ENCODE results near the gene ZNF283.
"Not testable (repeated sequence)": the region's sequence is repeated elsewhere in the genome, so short reads cannot be mapped to it uniquely, and the experiment has no call there.

Gene ZNF283

DNA sequence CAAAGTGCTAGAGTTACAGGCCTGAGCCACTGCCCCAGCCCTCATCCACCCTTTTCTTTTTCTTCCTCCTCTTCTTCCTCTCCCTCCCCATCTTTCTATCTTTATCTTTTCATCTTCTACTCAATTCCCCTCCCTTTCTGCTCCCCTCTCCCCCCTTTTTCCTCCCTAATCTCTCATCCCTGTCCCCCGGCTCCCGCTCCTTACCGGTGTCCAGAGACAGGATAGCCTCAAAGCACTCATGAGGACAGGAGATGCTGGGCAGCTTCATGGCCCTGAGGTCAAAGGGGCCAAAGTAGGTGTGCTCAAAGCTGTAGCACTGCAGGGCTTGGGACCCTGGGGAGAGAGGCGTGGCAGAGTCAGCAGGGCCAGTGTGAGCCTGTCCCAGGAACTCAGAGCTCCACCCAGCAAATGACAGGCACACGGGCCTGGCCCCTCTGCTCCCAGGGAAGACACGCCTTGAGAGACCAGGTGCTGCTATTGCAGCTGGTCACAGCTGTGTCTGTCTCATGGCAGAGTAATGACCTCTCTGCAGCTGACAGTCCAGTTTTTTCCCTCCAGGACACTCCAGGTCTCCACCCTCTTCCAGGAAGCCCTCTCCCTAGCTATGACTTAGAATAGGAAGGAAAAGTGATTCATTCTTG is 27.5 kb upstream of the ZNF283 start:
- DNase-seq (ENCODE audit: low read depth) = no peak

DNA sequence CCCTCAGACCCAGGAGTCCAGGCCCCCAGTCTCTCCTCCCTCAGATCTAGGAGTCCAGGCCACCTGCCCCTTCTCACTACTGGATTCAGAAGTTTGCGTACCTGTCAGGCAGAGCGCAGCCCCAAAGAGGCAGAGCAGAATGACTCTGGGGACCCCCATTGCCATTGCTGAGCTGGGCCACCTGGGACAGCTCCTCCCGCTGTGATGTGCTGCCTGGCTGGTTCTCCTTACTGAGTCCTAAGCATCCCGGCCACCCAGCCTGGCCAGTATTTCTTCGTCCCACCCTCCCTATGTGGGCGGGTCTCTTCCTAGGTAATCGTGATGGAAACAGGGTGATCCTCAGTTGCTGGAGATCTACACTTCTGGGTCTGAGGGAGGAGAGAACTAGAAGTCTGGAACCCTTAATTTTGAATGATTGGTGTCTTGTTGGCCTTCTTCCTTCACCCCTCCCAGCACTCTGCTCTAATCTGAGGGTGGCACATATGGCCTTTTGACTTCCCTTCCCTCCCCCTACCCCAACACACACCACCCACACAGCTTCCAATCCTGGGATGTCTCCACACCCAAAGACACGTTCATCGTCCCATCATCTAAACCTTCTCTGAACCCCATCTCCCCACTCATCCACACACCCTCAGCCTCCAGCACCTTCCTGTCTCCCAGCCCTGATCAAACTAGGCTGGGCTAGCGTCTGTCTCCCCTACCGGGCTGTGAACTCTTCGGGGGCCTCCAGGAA is 24.7 kb upstream of the ZNF283 start, which contains the start of gene LYPD5:
LYPD5 (minus strand) TSS at position 232 of the 736 bp plus-strand sequence; CDS start at position 165, 67 bp downstream.
- DNase-seq (ENCODE audit: low read depth) = no peak

DNA sequence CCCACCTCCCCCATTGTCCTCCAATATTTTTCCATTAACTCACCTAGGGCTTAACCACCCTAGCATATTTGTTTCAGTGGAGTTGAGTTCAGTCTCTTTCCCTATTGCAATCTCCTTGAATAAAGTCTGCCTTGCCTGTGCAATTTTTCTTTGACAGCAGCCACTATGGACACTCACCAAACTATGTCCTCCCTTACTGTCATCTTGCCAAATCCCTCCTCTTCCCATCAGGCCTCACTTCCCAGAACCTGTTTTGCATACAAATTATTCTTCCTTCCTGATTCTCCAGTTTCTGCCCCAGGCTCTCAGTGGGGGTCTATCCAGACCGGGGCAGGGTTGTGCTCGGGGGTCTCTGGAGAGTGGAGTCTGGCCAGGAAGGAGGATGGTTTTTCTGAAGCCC is 22.7 kb upstream of the ZNF283 start:
- DNase-seq (ENCODE audit: low read depth) = no peak

DNA sequence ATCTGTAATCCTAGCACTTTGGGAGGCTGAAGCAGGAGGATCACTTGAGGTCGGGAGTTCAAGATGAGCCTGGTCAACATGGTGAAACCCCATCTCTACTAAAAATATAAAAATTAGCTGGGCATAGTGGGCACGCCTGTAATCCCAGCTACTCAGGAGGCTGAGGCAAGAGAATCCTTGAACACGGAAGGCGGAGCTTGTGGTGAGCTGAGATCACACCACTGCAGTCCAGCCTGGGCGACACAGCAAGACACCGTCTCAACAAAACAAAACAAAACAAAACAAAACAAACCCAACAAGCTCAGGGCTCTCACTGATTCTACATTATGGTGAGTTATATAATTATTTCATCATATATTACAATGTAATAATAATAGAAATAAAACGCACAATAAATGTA is 20.7 kb upstream of the ZNF283 start:
- not testable (repeated sequence) for DNase-seq (ENCODE audit: low read depth)

DNA sequence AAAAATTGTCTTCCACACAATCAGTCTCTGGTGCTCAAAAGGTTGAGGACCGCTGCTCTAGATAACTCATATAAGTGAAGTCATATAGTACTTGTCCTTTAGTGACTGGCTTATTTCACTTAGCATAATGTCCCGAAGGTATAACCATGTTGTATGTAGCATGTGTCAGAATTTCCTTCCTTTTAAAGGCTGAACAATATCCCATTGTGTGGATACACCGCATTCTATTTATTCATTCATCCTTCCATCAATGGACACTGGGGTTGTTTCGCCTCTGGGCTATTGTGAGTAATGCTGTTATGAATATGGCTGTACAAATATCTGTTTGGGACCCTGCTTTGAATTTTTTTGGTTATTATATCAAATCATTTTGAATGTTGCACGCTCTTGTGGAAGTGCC is 20.3 kb upstream of the ZNF283 start:
- no peak for DNase-seq (ENCODE audit: low read depth)

DNA sequence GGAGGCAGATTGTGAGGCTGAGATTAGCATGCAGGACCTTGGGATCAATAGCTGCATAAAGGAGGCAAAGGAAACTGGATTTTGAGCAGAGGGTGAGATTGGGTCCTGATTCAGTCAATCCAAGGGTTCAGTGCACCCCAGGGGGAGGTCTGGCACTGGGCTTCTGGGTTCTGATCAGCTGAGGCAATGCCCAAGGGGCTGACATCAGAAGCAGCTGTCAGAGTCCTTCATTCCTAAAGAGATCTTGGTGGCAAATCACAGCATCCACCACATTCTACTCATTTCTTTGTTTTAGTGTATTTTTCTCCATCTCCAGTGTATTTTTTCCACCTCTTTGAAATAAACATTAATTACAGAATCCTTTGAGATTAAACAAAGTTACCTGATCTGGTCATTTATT is 19.5 kb upstream of the ZNF283 start:
- DNase-seq (ENCODE audit: low read depth) = no peak

DNA sequence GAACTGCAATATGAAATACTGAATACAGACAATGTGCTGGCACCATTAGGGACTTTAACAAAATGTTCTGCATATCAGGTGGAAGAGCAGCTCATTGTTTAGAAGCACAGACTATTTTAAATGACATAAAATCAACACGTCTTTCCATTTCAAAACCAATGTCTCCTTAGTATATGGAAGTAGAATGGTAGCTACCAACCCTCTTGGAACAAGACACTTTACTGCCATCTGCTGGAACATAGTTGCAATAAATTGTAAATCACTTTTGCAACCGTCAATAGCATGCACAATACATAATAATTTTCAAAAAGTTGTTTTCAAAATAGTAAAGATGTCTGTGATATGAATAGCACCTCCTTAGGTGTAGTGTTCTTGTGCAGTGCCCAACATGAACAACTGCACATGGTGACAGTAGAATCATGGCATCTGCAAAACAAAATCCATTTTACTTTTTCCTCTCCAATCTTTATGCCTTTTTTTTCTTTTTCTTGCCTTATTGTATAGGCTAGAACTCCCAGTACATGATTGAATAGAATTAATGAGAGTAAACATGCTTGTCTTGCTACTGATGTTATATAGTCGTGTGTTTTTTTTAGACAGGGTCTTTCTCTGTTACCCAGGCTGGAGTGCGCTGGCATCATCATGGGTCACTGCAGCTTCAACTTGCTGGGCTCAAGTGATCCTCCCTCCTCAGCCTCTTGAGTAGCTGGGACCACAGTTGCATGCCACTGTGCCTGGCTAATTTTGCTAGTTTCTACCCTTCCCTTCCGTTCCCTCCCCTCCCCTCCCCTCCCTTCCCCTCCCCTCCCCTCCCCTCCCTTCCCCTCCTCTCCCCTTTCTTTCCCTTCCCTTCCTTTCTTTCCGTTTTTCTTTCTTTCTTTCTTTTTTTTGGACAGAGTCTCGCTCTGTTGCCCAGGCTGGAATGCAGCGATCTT is 17.1 kb upstream of the ZNF283 start:
- no peak for DNase-seq (ENCODE audit: low read depth)

DNA sequence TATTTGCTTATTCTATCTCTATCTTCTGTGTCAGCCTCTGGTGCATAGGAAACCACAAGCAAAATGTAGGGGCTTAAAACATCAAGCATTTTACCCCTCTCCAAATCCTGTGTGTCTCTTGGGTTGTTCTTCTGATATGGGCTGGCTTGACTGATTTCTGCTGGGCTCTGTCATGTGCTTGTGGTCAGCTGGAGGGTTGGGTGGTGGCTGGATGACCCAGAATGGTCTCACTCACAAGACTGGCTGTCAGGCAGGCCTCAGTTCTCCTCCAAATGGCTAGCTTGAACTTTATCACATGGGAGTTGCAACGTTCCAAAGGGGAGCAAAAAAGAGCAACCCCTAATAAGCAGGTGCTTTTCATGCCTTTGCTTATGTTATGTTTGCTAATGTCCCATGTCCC is 15.3 kb upstream of the ZNF283 start:
- DNase-seq (ENCODE audit: low read depth) = no peak

DNA sequence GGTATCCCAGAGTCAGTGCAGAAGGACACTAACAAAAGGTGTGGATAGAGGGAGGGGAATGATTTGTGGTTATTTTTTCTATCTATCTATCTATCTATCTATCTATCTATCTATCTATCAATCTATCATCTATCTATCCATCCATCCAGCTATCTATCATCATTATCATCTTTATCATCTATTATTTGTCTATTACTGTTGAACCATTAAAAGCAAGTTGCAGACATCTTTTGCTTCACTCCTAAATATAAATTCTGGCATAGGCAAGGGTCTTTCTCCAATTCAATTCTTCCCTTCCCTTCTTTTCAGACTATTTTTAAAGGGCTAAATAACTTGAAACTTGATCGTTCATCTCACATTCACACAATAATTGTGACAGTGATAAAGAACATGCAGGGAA is 14.9 kb upstream of the ZNF283 start:
- DNase-seq (ENCODE audit: low read depth) = no peak

DNA sequence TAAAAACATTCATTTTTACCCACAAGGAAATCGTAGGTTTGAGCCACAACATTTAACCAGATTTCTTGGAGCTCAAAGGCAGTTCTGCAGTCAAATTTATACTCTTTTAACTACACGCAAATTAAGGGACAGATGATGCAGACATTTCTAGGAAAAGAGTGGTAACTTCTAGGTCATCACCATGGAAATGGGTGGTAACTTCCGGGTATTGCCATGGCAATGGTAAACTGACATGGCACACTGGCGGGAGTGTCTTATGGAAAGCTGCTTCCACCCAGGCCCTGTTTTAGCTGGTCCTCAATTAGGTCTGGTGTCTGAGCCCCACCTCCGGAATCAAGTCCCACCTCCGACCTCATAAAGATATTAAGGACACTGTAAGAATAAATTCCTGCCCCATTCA is 14.4 kb upstream of the ZNF283 start:
- no peak for DNase-seq (ENCODE audit: low read depth)

DNA sequence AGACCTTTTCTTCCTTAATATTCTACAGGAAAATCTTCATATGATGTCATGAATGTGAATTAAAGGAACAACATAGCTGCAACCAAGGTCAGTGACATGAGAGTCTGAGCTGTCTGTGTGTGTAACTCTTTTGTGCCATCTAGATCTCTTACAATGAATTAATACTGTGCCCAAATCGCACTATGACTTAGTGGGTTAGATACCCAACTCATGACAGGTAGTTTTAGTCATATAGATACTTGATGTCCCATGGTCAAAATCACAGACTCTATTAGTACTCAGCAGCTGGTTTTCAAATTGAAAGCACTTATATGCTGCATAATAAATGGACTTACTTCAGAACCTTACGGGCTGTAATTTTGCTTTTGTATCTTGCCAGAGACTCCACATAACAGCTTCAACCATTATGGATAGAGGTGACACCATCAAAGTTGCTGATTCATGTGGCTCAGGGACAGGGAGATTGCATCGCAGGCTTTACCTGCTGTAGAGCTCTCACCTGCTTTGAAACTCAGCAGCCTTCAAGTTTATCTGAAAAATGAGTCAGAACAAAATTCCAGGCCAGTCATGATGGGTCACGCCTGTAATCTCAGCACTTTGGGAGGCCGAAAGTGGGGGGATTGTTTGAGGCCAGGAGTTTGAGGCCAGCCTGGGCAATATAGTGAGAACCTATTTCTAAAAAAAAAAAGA is 12.3 kb upstream of the ZNF283 start:
- no peak for DNase-seq (ENCODE audit: low read depth)

DNA sequence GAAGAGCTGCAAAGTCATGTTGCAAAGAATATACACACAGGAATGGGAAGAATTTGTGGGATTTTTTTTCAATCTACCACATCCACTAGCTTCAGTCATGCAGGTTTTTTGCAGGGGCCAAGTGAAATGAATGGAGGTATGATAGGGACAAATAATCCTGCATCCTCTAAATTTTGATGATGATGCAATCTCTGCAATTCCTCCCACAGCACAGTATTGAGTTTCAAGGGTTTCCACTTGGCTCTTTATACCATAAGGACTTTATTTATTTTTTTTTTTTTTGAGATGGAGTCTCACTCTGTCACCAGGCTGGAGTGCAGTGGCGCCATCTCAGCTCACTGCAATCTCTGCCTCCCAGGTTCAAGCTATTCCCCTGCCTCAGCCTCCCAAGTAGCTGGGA is 9.7 kb upstream of the ZNF283 start:
- DNase-seq (ENCODE audit: low read depth) = not testable (repeated sequence)

DNA sequence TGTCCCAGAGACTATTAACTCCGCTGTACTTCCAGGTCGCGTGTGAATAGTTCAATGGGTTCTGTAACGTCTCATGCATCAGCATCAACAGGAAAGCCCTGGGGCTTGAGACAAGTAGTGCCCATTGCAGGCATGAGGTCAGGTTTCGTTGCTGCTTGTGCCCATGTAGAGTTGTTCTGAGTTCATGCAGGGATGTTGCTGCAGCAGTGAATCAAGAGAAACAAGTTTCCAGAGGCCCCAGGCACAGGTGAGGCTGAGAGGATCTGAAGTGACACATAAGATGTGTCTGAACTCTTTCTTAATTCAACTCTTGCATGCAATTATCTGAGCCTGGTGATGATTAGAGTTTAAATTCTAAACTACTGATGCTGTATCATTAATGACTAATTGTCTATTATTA is 8.6 kb upstream of the ZNF283 start:
- DNase-seq (ENCODE audit: low read depth) = no peak

DNA sequence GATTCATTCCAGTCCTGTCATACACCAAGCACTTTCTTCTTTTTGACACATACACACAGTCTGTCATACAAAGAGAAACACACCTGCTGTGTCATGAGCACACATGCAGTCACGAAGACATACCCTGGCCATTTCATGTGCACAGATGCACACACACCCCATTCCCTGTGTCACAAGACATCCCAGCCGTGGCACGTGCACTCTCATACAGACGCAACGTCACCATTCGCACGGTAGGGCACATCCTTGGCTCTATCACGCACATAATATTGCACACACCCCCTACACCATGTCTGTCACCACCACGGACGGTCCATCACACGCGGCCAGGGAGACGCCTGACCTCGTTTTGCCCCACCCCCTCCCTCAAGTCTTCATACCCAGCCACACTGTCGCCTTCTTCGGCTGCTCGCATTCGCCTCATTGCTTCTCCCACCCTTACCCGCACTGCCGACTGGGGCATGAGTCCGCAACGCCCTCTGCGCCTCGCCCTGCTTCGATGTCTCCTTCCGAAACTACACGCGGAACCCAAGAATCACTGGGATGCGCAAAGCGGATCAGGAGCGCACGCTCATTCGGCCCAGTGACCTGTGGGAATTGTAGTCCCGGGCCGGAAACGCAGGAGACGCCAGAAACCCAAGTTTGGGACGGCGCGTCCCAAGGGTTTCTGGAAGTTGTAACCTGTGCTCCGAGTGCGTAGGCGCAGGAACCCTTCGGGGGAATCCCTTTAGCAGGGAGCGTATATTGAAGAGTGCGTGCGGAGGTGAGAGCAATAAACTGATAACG is 6.8 kb upstream of the ZNF283 start:
- DNase-seq (ENCODE audit: low read depth) = no peak

DNA sequence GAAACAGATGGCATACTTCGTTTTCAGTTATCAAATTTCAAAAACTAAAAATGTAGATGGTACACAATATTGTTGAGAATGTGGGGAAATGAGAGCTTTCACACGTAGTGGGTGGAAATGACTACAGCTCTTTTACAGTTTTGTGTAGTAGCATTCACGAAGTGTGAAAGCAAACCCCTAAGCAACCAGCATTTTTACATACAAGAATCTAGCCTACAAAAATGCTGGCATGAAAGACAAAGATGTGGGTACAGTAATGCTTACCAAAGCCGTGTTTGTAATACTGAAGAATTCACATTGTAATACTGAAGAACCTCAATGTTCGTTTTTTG is 6.3 kb upstream of the ZNF283 start:
- no peak for DNase-seq (ENCODE audit: low read depth)

DNA sequence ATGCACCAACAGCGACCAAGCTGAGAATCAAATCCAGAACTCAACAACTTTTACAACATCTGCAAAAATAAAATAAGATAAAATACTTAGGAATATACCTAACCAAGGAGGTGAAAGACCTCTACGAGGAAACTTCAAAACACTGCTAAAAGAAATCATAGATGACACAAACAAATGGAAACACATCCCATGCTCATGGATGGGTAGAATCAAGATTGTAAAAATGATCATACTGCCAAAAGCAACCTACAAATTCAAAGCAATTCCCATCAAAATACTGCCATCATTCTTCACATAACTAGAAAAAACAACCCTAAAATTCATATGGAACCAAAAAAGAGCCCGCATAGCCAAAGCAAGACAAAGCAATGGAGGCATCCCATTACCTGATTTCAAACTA is 3.3 kb upstream of the ZNF283 start:
- not testable (repeated sequence) for DNase-seq (ENCODE audit: low read depth)

DNA sequence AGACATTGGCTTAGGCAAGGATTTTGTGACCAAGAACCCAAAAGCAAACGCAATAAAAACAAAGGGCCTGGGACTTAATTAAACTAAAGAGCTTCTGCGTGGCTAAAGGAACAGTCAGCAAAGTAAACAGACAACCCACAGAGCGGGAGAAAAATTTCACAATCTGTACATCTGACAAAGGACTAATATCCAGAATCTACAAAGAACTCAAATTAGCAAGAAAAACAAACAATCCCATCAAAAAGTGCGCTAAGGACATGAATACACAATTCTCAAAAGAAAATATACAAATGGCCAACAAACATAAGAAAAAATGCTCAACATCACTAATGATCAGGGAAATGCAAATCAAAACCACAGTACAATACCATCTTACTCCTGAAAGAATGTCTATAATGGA is 2.5 kb upstream of the ZNF283 start:
- DNase-seq (ENCODE audit: low read depth) = not testable (repeated sequence)

DNA sequence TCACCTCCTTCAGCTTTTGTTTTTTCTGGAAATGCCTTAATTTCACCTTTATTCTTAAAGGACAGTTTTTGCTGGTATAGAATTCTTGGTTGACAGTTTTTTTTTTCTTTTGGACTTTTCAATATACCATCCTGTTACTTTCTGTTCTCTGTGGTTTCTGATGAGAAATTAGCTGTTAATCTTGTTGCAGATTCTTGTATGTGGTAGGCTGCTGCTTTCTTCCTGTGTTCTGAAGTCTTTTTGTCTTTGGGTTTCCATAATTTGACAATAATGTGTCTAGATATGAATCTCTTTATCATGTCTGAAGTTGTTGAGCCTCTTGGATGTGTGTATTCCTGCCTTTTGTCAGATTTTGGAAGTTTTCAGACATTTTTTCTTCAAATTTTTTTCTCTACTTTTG is 12.0 kb downstream of the ZNF283 start:
- DNase-seq (ENCODE audit: low read depth) = no peak

DNA sequence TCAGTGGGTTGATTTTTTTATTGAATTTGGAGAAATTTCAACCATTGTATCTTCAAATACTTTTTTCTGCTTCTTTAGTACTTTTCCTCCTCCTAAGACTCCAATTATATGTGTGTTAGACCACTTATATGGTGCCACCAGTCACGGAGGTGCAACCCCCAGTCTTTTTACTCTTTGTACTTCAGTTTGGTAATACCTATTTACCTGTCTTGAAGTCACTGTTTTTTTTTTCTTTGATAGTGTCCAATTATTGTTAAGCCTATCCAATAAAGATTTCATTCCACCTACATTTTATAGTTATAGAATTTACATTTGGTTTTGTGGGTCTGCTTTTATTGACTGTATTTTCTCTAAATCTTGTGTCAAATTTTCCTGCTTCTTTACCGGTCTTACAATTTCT is 14.9 kb downstream of the ZNF283 start:
- DNase-seq (ENCODE audit: low read depth) = no peak

DNA sequence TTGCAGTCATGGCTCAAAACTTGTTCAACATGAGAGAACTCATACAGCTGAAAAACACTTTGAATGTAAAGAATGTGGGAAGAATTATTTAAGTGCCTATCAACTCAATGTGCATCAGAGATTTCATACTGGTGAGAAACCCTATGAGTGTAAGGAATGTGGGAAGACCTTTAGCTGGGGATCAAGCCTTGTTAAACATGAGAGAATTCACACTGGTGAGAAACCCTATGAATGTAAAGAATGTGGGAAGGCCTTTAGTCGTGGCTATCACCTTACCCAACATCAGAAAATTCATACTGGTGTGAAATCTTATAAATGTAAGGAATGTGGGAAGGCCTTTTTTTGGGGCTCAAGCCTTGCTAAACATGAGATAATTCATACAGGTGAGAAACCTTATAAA is 20.1 kb downstream of the ZNF283 start:
- DNase-seq (ENCODE audit: low read depth) = no peak

DNA sequence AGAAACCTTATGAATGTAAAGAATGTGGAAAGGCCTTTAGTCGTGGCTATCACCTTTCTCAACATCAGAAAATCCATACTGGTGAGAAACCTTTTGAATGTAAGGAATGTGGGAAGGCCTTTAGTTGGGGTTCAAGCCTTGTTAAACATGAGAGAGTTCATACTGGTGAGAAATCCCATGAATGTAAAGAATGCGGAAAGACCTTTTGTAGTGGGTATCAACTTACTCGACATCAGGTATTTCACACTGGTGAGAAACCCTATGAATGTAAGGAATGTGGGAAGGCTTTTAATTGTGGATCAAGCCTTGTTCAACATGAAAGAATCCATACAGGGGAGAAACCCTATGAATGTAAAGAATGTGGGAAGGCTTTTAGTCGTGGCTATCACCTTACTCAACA is 20.8 kb downstream of the ZNF283 start:
- no peak for DNase-seq (ENCODE audit: low read depth)

DNA sequence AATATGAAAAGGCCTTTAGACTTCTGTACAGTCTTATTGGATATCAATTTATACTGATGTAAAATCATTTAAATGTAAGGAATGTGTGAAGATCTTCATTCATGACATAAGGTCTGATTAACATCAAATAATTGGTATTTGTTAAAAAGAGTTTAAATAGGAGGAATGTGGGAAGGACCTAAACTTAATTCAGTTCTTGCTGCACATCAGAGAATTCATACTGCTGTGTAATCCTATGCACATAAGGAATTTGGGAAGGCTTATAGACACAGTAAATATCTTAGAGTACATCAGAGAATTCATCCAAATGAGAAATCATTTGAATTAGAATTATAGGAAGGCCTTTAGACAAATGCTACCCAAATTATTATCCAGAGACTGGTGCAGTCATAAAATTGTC is 21.7 kb downstream of the ZNF283 start:
- no peak for DNase-seq (ENCODE audit: low read depth)

All from stimulated activated CD8-positive, alpha-beta memory T cell treated with anti-CD3 and anti-CD28 coated beads, Interleukin-12 subunit alpha, Interleukin-12 subunit beta, amount 100 ng/mL, for 4 hours (primary cell).